ENCODE results near the gene CPNE6. TPM values are rescaled to one million over a fixed set of nuclear protein-coding genes. Genes with fewer than 3 reads are reported as not detected.

The CPNE6 gene
- total and polyA plus RNA-seq, 4 experiments from 2014 or later: 0.04 TPM; not detected in 3

DNA sequence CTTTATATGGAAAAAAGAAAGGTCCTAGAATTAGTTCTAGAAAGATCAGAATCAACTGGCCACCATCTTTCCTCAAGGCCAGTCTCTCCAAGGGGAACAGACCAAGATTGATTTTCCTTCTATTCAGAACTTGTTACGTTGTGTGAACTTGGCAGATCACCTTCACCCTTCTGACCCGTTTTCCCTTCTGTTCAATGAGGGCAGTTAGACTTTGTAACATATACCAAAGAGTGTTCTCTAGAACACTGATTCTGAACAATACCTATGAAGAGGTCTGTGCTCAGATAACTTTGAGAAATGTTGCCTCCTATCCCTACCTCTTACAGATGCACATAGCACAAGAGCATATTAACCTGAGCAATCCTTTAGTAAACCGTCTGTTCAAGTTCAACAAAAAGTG lies 12.1 kb downstream of the CPNE6 start:
- POLR2A ChIA-PET (ENCODE audit: partially characterized antibody): interaction anchor here (0.9 to 6.1 kb wide), 3 partner anchors 11 to 57 kb away, joined by 3 to 81 read pairs (median 16); partner anchors contain the start of genes DCAF11, EMC9 and PCK2
- intact Hi-C loops (cut with micrococcal nuclease): loop anchor here (10.0 kb wide), 1 partner anchor 99 kb away; the partner anchor contains the start of gene DHRS4L2
- H3K4me3 Mint-ChIP-seq: peak overlapping the region in 1 of 8 donors; percentile 18

DNA sequence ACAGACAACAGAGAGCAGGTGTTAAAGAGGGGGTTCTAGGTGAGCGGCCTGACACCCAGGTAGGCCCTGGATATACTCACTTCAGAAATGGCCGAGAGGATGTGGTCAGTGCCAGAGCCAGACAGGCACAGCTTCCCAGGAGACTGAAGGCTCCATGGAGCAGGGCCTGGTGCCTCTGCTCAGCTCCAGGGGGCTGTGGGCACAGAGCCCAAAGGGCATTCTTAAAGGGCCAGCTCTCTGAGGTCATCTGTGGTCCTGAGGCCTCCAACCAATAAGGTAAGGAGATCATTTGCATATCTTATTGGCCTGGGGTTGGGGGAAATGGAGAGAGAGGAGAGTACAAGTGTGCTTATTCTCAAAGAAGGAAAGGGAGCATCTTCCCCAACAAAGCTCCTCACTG lies 13.1 kb downstream of the CPNE6 start:
- no peak overlapping the region for H3K4me3 Mint-ChIP-seq
- ChIA-PET CTCF (ENCODE audit: partially characterized antibody) (interaction anchor here (8.2 to 9.5 kb wide), 2 partner anchors 25 to 26 kb away, joined by 85 to 95 read pairs; no protein-coding TSS in a partner anchor), POLR2A (ENCODE audit: partially characterized antibody) (interaction anchor here (0.9 to 6.1 kb wide), 2 partner anchors 10 to 32 kb away, joined by 3 to 81 read pairs; partner anchors contain the start of genes CARMIL3 and PCK2)

More for the DNA sequence above, 12.1 kb downstream of the CPNE6 start:
- no peaks in the 10 kb centered on the region for H3K36me3 ChIP-seq (ENCODE audit: insufficient read depth, low read length)
- no peak for DNase-seq
- CTCF ChIA-PET (ENCODE audit: partially characterized antibody): interaction anchor here (8.2 to 12.1 kb wide), 3 partner anchors 10 to 26 kb away, joined by 85 to 168 read pairs (median 95); partner anchors contain the start of gene PCK2
- no peak overlapping the region for H3K27ac ChIP-seq (ENCODE audit: low read depth, low read length)
- H3K36me3 Mint-ChIP-seq: no peaks in the 10 kb centered on the region
- no peaks in the 10 kb centered on the region for H3K9me3 ChIP-seq (ENCODE audit: control insufficient read depth in 1 of 2, low read length in 2 of 2)
- H3K27me3 ChIP-seq (ENCODE audit: insufficient read depth, low read length): no peaks in the 10 kb centered on the region
- peak overlapping the region in 4 of 7 donors; percentile 2 to 75 (median 31) for H3K27ac Mint-ChIP-seq
- H3K9me3 Mint-ChIP-seq: peaks cover 0 to 4% (median 0%) of the 10 kb centered on the region in 8 donors
- H3K4me3 ChIP-seq (ENCODE audit: low read length in 2 of 2): no peak overlapping the region
- H3K4me1 ChIP-seq (ENCODE audit: insufficient read depth, low read length): peaks cover 14% of the 10 kb centered on the region
- no peaks in the 10 kb centered on the region for H3K27me3 Mint-ChIP-seq
- H3K4me1 Mint-ChIP-seq: peaks cover 10 to 27% (median 16%) of the 10 kb centered on the region in 4 donors

DNA sequence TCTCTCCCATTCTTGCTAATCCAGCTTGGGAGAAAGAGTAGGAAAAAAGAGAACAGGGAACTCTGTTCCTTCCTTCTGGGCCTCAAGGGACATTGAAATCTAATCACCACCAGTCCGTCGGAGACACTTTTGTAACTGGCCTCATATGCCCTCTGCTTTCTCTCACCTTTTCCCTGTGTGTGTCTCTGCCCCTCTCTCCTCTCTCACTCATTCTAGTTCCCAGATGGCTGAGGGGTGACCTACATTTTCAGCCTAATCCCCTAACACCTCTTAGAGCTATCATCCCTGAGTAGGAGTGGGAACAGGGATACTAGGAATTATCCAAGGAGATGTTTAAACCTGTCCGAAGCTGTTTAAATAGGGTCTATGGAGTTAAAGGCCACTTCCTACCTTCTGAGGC lies 13.9 kb downstream of the CPNE6 start:
- peaks cover 13% of the 10 kb centered on the region for H3K4me1 ChIP-seq (ENCODE audit: insufficient read depth, low read length)
- peak overlapping the region in 2 of 7 donors; percentile 3 to 57 for H3K27ac Mint-ChIP-seq
- DNase-seq: no peak
- no peak overlapping the region for H3K27ac ChIP-seq (ENCODE audit: low read depth, low read length)
- no peaks in the 10 kb centered on the region for H3K27me3 Mint-ChIP-seq
- ChIA-PET POLR2A (ENCODE audit: partially characterized antibody) (interaction anchor here (0.6 to 6.1 kb wide), 4 partner anchors 9 to 60 kb away, joined by 3 to 81 read pairs (median 4); partner anchors contain the start of genes CARMIL3 and PCK2), CTCF (ENCODE audit: partially characterized antibody) (interaction anchor here (1.4 to 9.5 kb wide), 3 partner anchors 21 to 26 kb away, joined by 4 to 95 read pairs (median 85); no protein-coding TSS in a partner anchor)
- H3K36me3 Mint-ChIP-seq: no peaks in the 10 kb centered on the region
- H3K4me3 ChIP-seq (ENCODE audit: low read length in 2 of 2): no peak overlapping the region
- peaks cover 10 to 20% (median 15%) of the 10 kb centered on the region in 4 donors for H3K4me1 Mint-ChIP-seq
- H3K36me3 ChIP-seq (ENCODE audit: insufficient read depth, low read length): no peaks in the 10 kb centered on the region
- intact Hi-C loops (cut with micrococcal nuclease): loop anchor here (10.0 kb wide), 1 partner anchor 100 kb away; the partner anchor contains the start of gene DHRS4L2
- H3K9me3 ChIP-seq (ENCODE audit: control insufficient read depth in 1 of 2, low read length in 2 of 2): no peaks in the 10 kb centered on the region
- H3K9me3 Mint-ChIP-seq: peaks cover 0 to 4% (median 0%) of the 10 kb centered on the region in 8 donors
- no peak overlapping the region for H3K4me3 Mint-ChIP-seq
- H3K27me3 ChIP-seq (ENCODE audit: insufficient read depth, low read length): no peaks in the 10 kb centered on the region

More for the DNA sequence above, 13.1 kb downstream of the CPNE6 start:
- no peak overlapping the region for H3K4me3 ChIP-seq (ENCODE audit: low read length in 2 of 2)
- no peak overlapping the region for H3K27ac Mint-ChIP-seq
- H3K27ac ChIP-seq (ENCODE audit: low read depth, low read length): no peak overlapping the region
- H3K4me1 ChIP-seq (ENCODE audit: insufficient read depth, low read length): peaks cover 14% of the 10 kb centered on the region
- no peaks in the 10 kb centered on the region for H3K27me3 ChIP-seq (ENCODE audit: insufficient read depth, low read length)
- no peak for DNase-seq
- peaks cover 0 to 4% (median 0%) of the 10 kb centered on the region in 8 donors for H3K9me3 Mint-ChIP-seq
- intact Hi-C loops (cut with micrococcal nuclease): loop anchor here (10.0 kb wide), 1 partner anchor 100 kb away; the partner anchor contains the start of gene DHRS4L2
- peaks cover 10 to 22% (median 14%) of the 10 kb centered on the region in 4 donors for H3K4me1 Mint-ChIP-seq
- H3K27me3 Mint-ChIP-seq: no peaks in the 10 kb centered on the region
- H3K36me3 ChIP-seq (ENCODE audit: insufficient read depth, low read length): no peaks in the 10 kb centered on the region
- no peaks in the 10 kb centered on the region for H3K9me3 ChIP-seq (ENCODE audit: control insufficient read depth in 1 of 2, low read length in 2 of 2)
- no peaks in the 10 kb centered on the region for H3K36me3 Mint-ChIP-seq

DNA sequence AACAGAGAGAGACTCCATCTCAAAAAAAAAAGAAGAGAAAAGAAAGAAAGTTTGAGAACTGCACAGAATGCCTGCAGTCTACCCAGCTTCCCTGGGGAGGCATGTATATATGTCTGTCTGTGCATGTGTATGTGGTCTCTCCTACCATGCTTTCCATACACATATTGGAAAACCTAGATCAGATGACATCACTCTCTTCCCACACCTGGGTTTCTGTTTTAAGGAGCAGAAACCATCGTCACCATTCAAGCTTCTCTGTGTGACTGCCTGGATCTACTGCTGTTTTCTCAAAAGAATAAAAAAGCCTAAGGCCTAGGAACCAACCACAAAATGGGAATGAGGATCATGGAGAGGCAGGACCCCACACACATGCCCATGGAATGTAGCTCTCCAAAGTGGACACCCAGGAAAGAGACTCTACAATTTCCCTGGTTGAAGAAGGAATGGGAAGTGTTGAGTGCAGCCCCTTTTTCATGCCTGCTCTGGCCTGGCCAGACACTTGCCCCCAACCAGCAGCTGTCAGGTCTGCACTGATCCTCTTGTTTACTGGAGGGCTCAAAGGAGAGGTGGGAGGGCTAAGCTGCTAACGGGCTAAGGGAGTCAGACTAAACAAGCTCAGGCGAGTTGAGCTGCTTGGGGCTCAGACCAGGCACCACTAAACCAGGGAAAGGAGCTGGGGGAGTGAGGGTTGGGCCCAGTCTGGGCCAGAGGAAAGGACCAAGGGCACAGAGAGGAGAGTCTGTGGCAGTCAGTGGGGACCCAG lies 15.0 kb downstream of the CPNE6 start:
- Histone ChIP-seq H3K27me3 (ENCODE audit: insufficient read depth, low read length) (no peaks in the 10 kb centered on the region), H3K4me3 (ENCODE audit: low read length in 2 of 2) (no peak overlapping the region), H3K4me1 (ENCODE audit: insufficient read depth, low read length) (peaks cover 8% of the 10 kb centered on the region), H3K36me3 (ENCODE audit: insufficient read depth, low read length) (no peaks in the 10 kb centered on the region), H3K9me3 (ENCODE audit: control insufficient read depth in 1 of 2, low read length in 2 of 2) (no peaks in the 10 kb centered on the region), H3K27ac (ENCODE audit: low read depth, low read length) (no peak overlapping the region)
- CTCF ChIA-PET (ENCODE audit: partially characterized antibody): interaction anchor here (1.0 to 9.5 kb wide), 4 partner anchors 17 to 27 kb away, joined by 3 to 95 read pairs (median 44); no protein-coding TSS in a partner anchor
- H3K4me1 Mint-ChIP-seq: peaks cover 6 to 16% (median 14%) of the 10 kb centered on the region in 4 donors
- H3K9me3 Mint-ChIP-seq: peaks cover 0 to 4% (median 0%) of the 10 kb centered on the region in 8 donors
- no peaks in the 10 kb centered on the region for H3K36me3 Mint-ChIP-seq
- H3K27ac Mint-ChIP-seq: peak overlapping the region in 2 of 7 donors; percentile 22 to 49
- no peak for DNase-seq
- intact Hi-C loops (cut with micrococcal nuclease): loop anchor here (10.0 kb wide), 1 partner anchor 102 kb away; the partner anchor contains the start of gene DHRS4L2
- H3K4me3 Mint-ChIP-seq: no peak overlapping the region
- no peaks in the 10 kb centered on the region for H3K27me3 Mint-ChIP-seq
- POLR2A ChIA-PET (ENCODE audit: partially characterized antibody): interaction anchor here (1.5 kb wide), 1 partner anchor 28 kb away, joined by 4 read pairs; no protein-coding TSS in a partner anchor

DNA sequence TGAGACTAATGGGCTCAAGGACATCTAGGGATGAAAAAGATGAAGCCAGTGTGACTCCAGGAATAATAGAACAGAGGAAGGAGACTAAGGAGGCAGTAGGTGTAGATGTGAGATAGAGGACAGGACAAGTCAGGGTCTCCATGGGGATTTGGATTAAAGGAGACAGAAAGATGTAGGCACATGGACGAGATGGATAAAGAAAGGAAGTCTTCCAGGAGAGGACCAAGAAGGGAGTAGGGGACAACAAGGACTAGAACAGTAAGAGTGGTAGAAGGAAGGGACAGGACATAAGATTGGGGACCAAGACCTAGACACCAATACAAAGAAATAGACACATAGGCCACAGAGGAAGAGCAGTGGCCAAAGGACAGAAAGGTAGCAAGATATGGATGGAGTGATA lies 15.6 kb downstream of the CPNE6 start:
- H3K27ac Mint-ChIP-seq: peak overlapping the region in 2 of 7 donors; percentile 15 to 26
- no peaks in the 10 kb centered on the region for H3K27me3 Mint-ChIP-seq
- POLR2A ChIA-PET (ENCODE audit: partially characterized antibody): no interaction called here
- H3K4me3 ChIP-seq (ENCODE audit: low read length in 2 of 2): no peak overlapping the region
- H3K4me3 Mint-ChIP-seq: no peak overlapping the region
- no peaks in the 10 kb centered on the region for H3K36me3 ChIP-seq (ENCODE audit: insufficient read depth, low read length)
- intact Hi-C loops (cut with micrococcal nuclease): loop anchor here (10.0 kb wide), 1 partner anchor 102 kb away; the partner anchor contains the start of gene DHRS4L2
- no peak for DNase-seq
- no peaks in the 10 kb centered on the region for H3K27me3 ChIP-seq (ENCODE audit: insufficient read depth, low read length)
- H3K9me3 ChIP-seq (ENCODE audit: control insufficient read depth in 1 of 2, low read length in 2 of 2): no peaks in the 10 kb centered on the region
- peaks cover 4% of the 10 kb centered on the region for H3K4me1 ChIP-seq (ENCODE audit: insufficient read depth, low read length)
- H3K27ac ChIP-seq (ENCODE audit: low read depth, low read length): no peak overlapping the region
- H3K36me3 Mint-ChIP-seq: no peaks in the 10 kb centered on the region
- H3K4me1 Mint-ChIP-seq: peaks cover 3 to 13% (median 10%) of the 10 kb centered on the region in 4 donors
- peaks cover 0 to 4% (median 0%) of the 10 kb centered on the region in 8 donors for H3K9me3 Mint-ChIP-seq
- CTCF ChIA-PET (ENCODE audit: partially characterized antibody): interaction anchor here (1.0 to 9.5 kb wide), 3 partner anchors 17 to 28 kb away, joined by 3 to 95 read pairs (median 85); no protein-coding TSS in a partner anchor

DNA sequence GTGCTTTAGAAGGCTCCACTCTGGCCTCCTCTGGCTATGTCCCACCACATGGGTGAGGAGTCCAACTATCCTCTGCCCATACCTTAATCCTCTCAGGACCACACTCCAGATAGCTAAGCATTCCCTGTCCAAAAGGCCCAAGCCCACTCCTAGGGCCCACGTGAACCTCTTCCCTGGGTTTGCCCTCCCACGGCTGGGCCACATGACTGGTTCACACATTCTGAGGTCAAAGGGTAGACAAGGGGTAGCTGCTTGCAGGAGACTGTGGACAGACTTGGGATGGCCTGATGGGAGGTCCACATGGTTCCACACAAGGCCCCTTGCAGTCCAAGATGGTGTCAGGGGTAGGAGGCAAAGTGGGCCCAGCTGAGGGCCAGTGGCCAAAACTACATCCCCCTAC lies 16.7 kb downstream of the CPNE6 start:
- no peaks in the 10 kb centered on the region for H3K27me3 Mint-ChIP-seq
- H3K4me1 Mint-ChIP-seq: peaks cover 3 to 15% (median 11%) of the 10 kb centered on the region in 4 donors
- Histone ChIP-seq H3K27me3 (ENCODE audit: insufficient read depth, low read length) (no peaks in the 10 kb centered on the region), H3K9me3 (ENCODE audit: control insufficient read depth in 1 of 2, low read length in 2 of 2) (no peaks in the 10 kb centered on the region), H3K4me3 (ENCODE audit: low read length in 2 of 2) (no peak overlapping the region), H3K36me3 (ENCODE audit: insufficient read depth, low read length) (no peaks in the 10 kb centered on the region), H3K4me1 (ENCODE audit: insufficient read depth, low read length) (peaks cover 5% of the 10 kb centered on the region), H3K27ac (ENCODE audit: low read depth, low read length) (no peak overlapping the region)
- CTCF ChIA-PET (ENCODE audit: partially characterized antibody): interaction anchor here (0.7 to 12.2 kb wide), 4 partner anchors 9 to 48 kb away, joined by 3 to 475 read pairs (median 208); partner anchors contain the start of genes CARMIL3 and PSME1
- POLR2A ChIA-PET (ENCODE audit: partially characterized antibody): no interaction called here
- H3K9me3 Mint-ChIP-seq: peaks cover 0 to 4% (median 0%) of the 10 kb centered on the region in 8 donors
- H3K36me3 Mint-ChIP-seq: no peaks in the 10 kb centered on the region
- H3K27ac Mint-ChIP-seq: no peak overlapping the region
- no peak for DNase-seq
- no peak overlapping the region for H3K4me3 Mint-ChIP-seq
- intact Hi-C loops (cut with micrococcal nuclease): loop anchor here (10.0 kb wide), 1 partner anchor 103 kb away; the partner anchor contains the start of gene DHRS4L2
